GM23248 (cell line): ENCODE results near the gene CFL1.

Source experiments
- EZH2 ChIP-seq: fragments of 200-600 bp; sonication (generic); IDR thresholded peaks from 2 replicates; pipeline ENCODE4 v1.6.1; 2018; ENCODE audit warnings: antibody characterized with exemption, mild to moderate bottlenecking; ENCODE audit not compliant: insufficient read depth, poor library complexity, severe bottlenecking
- EZH2phosphoT487 ChIP-seq: fragments of 200-600 bp; sonication (generic); IDR thresholded peaks from 2 replicates; pipeline ENCODE4 v1.6.1; 2018; ENCODE audit warnings: antibody characterized with exemption, moderate library complexity, mild to moderate bottlenecking, low read depth; ENCODE audit not compliant: insufficient read depth

DNA sequence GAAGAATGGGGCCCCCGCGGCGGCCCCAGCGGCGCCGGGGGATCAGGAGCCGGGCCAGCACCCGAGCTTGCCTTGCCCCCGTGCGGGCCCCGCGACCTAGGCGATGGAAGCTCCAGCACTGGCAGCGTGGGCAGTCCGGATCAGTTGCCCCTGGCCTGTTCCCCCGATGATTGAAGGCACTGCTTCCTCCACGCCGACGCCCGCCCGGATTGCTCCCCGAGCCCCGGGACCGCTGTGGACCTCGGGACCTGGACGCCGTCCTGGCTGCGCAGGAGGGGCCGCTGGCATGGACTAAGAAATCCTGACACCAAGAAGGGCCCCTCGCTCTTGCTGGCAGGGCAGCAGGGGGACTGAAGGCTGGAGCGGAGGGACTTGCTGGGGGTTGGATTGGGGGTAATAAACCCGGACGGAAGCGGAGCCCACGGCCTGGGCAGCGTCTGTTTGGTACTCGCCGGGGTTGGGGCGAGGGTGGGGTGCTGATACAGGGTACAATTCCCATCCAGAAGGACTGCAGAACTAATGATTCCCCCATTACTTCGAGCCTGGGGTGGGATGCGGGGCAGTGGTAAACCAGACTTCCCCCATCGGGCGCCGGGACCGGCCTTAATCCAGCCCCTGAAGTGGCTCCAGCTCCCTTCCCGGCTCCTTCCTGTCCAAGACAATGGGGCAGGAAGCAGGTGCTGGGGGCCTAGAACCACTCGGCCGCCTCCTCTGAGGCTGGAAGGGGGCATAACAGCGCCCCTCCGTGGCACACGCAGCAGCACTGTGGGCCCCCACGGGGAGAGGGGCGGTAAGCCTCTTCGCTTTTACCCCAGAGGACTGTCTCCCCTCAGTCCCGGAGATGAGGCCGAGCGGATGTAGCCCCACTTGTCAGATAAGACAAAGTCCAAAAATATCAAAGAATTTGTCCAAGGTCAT lies 33.5 kb upstream of the CFL1 start:
- TF ChIP-seq EZH2 (no peak), EZH2phosphoT487 (no peak)
